Measurements from ENCODE around the gene CLCA2. TPM values are rescaled to one million over a fixed set of nuclear protein-coding genes. Genes with fewer than 3 reads are reported as not detected.

The CLCA2 gene
- total and polyA plus RNA-seq, 2 donors (not counting 1 experiment from before 2014, with no cell fraction given): 1.2 to 3.5 TPM

GRCh38 chr1:86445919-86446318 is 21.9 kb downstream of the CLCA2 start:
- DNase-seq (ENCODE audit: low read depth in 2 of 2): no peak
- Histone ChIP-seq H3K36me3 (ENCODE audit: control insufficient read depth, insufficient read depth, low read length) (no peaks in the 10 kb centered on the region), H3K4me3 (replicated peaks in 1 of 4; ENCODE audit: control extremely low read depth in 1 of 4, insufficient read depth in 1 of 4, low read depth in 3 of 4, low read length in 4 of 4) (no peak overlapping the region), H3K4me2 (ENCODE audit: extremely low read depth, insufficient read depth, low read length) (no peak overlapping the region), H3K9me3 (ENCODE audit: control insufficient read depth, insufficient read depth, low read depth, low read length) (no peaks in the 10 kb centered on the region), H3K27me3 (ENCODE audit: control insufficient read depth, insufficient read depth, low read length) (no peaks in the 10 kb centered on the region), H2AFZ (ENCODE audit: low read length) (no peak overlapping the region), H3K4me1 (ENCODE audit: control insufficient read depth, extremely low read depth, insufficient read depth, low read length) (no peaks in the 10 kb centered on the region), H4K20me1 (ENCODE audit: control insufficient read depth, extremely low read depth, insufficient read depth, low read length) (no peaks in the 10 kb centered on the region), H3K9ac (ENCODE audit: insufficient read depth, low read length) (no peak overlapping the region), H3K27ac (ENCODE audit: insufficient read depth, low read length) (no peak overlapping the region), H3K79me2 (ENCODE audit: control insufficient read depth, insufficient read depth, low read length) (no peaks in the 10 kb centered on the region)
- TF ChIP-seq CTCF (conservative IDR thresholded peaks at IDR 0.05 in 1 of 2, IDR thresholded peaks at IDR 0.05 in 1 of 2; ENCODE audit: low read depth in 1 of 2, low read length in 2 of 2): no peak
- no peak for TF ChIP-seq EZH2 (IDR thresholded peaks at IDR 0.05; ENCODE audit: low read length, missing control alignments)

- Histone ChIP-seq H3K4me1 (ENCODE audit: control insufficient read depth, extremely low read depth, insufficient read depth, low read length) (no peaks in the 10 kb centered on the region), H3K36me3 (ENCODE audit: control insufficient read depth, insufficient read depth, low read length) (no peaks in the 10 kb centered on the region), H3K4me2 (ENCODE audit: extremely low read depth, insufficient read depth, low read length) (no peak overlapping the region), H3K27me3 (ENCODE audit: control insufficient read depth, insufficient read depth, low read length) (no peaks in the 10 kb centered on the region), H3K9ac (ENCODE audit: insufficient read depth, low read length) (no peak overlapping the region), H2AFZ (ENCODE audit: low read length) (no peak overlapping the region), H4K20me1 (ENCODE audit: control insufficient read depth, extremely low read depth, insufficient read depth, low read length) (no peaks in the 10 kb centered on the region), H3K9me3 (ENCODE audit: control insufficient read depth, insufficient read depth, low read depth, low read length) (no peaks in the 10 kb centered on the region), H3K27ac (ENCODE audit: insufficient read depth, low read length) (no peak overlapping the region), H3K4me3 (replicated peaks in 1 of 4; ENCODE audit: control extremely low read depth in 1 of 4, insufficient read depth in 1 of 4, low read depth in 3 of 4, low read length in 4 of 4) (no peak overlapping the region), H3K79me2 (ENCODE audit: control insufficient read depth, insufficient read depth, low read length) (no peaks in the 10 kb centered on the region)
- no peak for DNase-seq (ENCODE audit: low read depth in 2 of 2)
- no peak for TF ChIP-seq CTCF (conservative IDR thresholded peaks at IDR 0.05 in 1 of 2, IDR thresholded peaks at IDR 0.05 in 1 of 2; ENCODE audit: low read depth in 1 of 2, low read length in 2 of 2)
- TF ChIP-seq EZH2 (IDR thresholded peaks at IDR 0.05; ENCODE audit: low read length, missing control alignments): no peak
These were observed 23.3 kb downstream of the CLCA2 start for GRCh38 chr1:86447198-86447790.

- no peaks in the 10 kb centered on the region for H3K27me3 ChIP-seq (ENCODE audit: control insufficient read depth, insufficient read depth, low read length)
- H3K79me2 ChIP-seq (ENCODE audit: control insufficient read depth, insufficient read depth, low read length): no peaks in the 10 kb centered on the region
- H3K4me2 ChIP-seq (ENCODE audit: extremely low read depth, insufficient read depth, low read length): no peak overlapping the region
- no peak overlapping the region for H2AFZ ChIP-seq (ENCODE audit: low read length)
- no peaks in the 10 kb centered on the region for H4K20me1 ChIP-seq (ENCODE audit: control insufficient read depth, extremely low read depth, insufficient read depth, low read length)
- no peak for TF ChIP-seq CTCF (conservative IDR thresholded peaks at IDR 0.05 in 1 of 2, IDR thresholded peaks at IDR 0.05 in 1 of 2; ENCODE audit: low read depth in 1 of 2, low read length in 2 of 2)
- no peak for TF ChIP-seq EZH2 (IDR thresholded peaks at IDR 0.05; ENCODE audit: low read length, missing control alignments)
- no peaks in the 10 kb centered on the region for H3K9me3 ChIP-seq (ENCODE audit: control insufficient read depth, insufficient read depth, low read depth, low read length)
- H3K27ac ChIP-seq (ENCODE audit: insufficient read depth, low read length): no peak overlapping the region
- no peak overlapping the region for H3K4me3 ChIP-seq (replicated peaks in 1 of 4; ENCODE audit: control extremely low read depth in 1 of 4, insufficient read depth in 1 of 4, low read depth in 3 of 4, low read length in 4 of 4)
- DNase-seq (ENCODE audit: low read depth in 2 of 2): no peak
- no peaks in the 10 kb centered on the region for H3K4me1 ChIP-seq (ENCODE audit: control insufficient read depth, extremely low read depth, insufficient read depth, low read length)
- H3K36me3 ChIP-seq (ENCODE audit: control insufficient read depth, insufficient read depth, low read length): no peaks in the 10 kb centered on the region
- H3K9ac ChIP-seq (ENCODE audit: insufficient read depth, low read length): no peak overlapping the region
These were observed 24.7 kb downstream of the CLCA2 start for GRCh38 chr1:86448670-86449069.
